MG63 (cell line): ENCODE results near the gene DNM3. TPM values are rescaled to one million over a fixed set of nuclear protein-coding genes. Genes with fewer than 3 reads are reported as not detected.
"Not testable (repeated sequence)": the region's sequence is repeated elsewhere in the genome, so short reads cannot be mapped to it uniquely, and the experiment has no call there.

ENCODE experiments used
- DNase-seq: peaks from one replicate; pipeline ENCODE4 v3.0.0-alpha.2; 2020
- H3K27me3 ChIP-seq: fragments of 250-450 bp; sonication (Bioruptor Pico); 2 replicates; pipeline ENCODE4 v1.5.1; 2020; ENCODE audit warnings: mild to moderate bottlenecking, moderate library complexity
- H3K36me3 ChIP-seq: fragments of 250-450 bp; sonication (Bioruptor Pico); 2 replicates; pipeline ENCODE4 v1.5.1; 2020; ENCODE audit warnings: mild to moderate bottlenecking, moderate library complexity
- H3K4me3 ChIP-seq: fragments of 250-450 bp; sonication (Bioruptor Pico); 2 replicates; pipeline ENCODE4 v1.5.1; 2020; ENCODE audit warnings: mild to moderate bottlenecking, moderate library complexity
- H3K9me3 ChIP-seq: fragments of 250-450 bp; sonication (Bioruptor Pico); 2 replicates; pipeline ENCODE4 v1.5.1; 2020; ENCODE audit warnings: mild to moderate bottlenecking, moderate library complexity
- total RNA-seq: library from RNA; depleted of rRNA; stranded (reverse); fragments of >200 nt; shearing (Covaris generic); gene quantifications from 2 replicates; pipeline ENCODE4 v1.2.3, GENCODE V29; 2014; ENCODE audit warnings: low replicate concordance

Gene DNM3
- total RNA-seq, 1 experiment from 2014 or later: not detected

GRCh38 chr1:172278478-172278877 lies 437.2 kb downstream of the DNM3 start:
- H3K9me3 ChIP-seq: no peaks in the 10 kb centered on the region
- peak; percentile 25 for DNase-seq

GRCh38 chr1:172279939-172280636 lies 438.8 kb downstream of the DNM3 start:
- Histone ChIP-seq H3K4me3 (no peak overlapping the region), H3K27me3 (no peaks in the 10 kb centered on the region), H3K9me3 (no peaks in the 10 kb centered on the region), H3K36me3 (no peaks in the 10 kb centered on the region)
- no peak for DNase-seq

More at GRCh38 chr1:172278478-172278877, 437.2 kb downstream of the DNM3 start:
- Histone ChIP-seq H3K27me3 (no peaks in the 10 kb centered on the region), H3K36me3 (no peaks in the 10 kb centered on the region), H3K4me3 (no peak overlapping the region)

- Histone ChIP-seq H3K27me3 (no peaks in the 10 kb centered on the region), H3K9me3 (no peaks in the 10 kb centered on the region), H3K36me3 (no peaks in the 10 kb centered on the region), H3K4me3 (no peak overlapping the region)
- DNase-seq: no peak
Observed at GRCh38 chr1:172283766-172284165, 442.5 kb downstream of the DNM3 start.

- Histone ChIP-seq H3K36me3 (no peaks in the 10 kb centered on the region), H3K27me3 (no peaks in the 10 kb centered on the region), H3K4me3 (no peak overlapping the region), H3K9me3 (no peaks in the 10 kb centered on the region)
- peak; percentile 81 for DNase-seq
Observed at GRCh38 chr1:172286629-172287076, 445.4 kb downstream of the DNM3 start.

GRCh38 chr1:172287208-172287607 lies 445.9 kb downstream of the DNM3 start:
- no peaks in the 10 kb centered on the region for H3K9me3 ChIP-seq
- H3K27me3 ChIP-seq: no peaks in the 10 kb centered on the region
- H3K4me3 ChIP-seq: no peak overlapping the region
- peak; percentile 85 for DNase-seq
- no peaks in the 10 kb centered on the region for H3K36me3 ChIP-seq

- Histone ChIP-seq H3K36me3 (no peaks in the 10 kb centered on the region), H3K4me3 (no peak overlapping the region), H3K9me3 (no peaks in the 10 kb centered on the region), H3K27me3 (no peaks in the 10 kb centered on the region)
- DNase-seq: no peak
Observed at GRCh38 chr1:172288581-172288980, 447.3 kb downstream of the DNM3 start.

- no peaks in the 10 kb centered on the region for H3K36me3 ChIP-seq
- DNase-seq: no peak
- H3K27me3 ChIP-seq: no peaks in the 10 kb centered on the region
- H3K4me3 ChIP-seq: no peak overlapping the region
- H3K9me3 ChIP-seq: no peaks in the 10 kb centered on the region
Observed at GRCh38 chr1:172289448-172289847, 448.1 kb downstream of the DNM3 start.

- Histone ChIP-seq H3K9me3 (no peaks in the 10 kb centered on the region), H3K4me3 (no peak overlapping the region), H3K36me3 (no peaks in the 10 kb centered on the region), H3K27me3 (no peaks in the 10 kb centered on the region)
- DNase-seq: no peak
Observed at GRCh38 chr1:172292840-172293239, 451.5 kb downstream of the DNM3 start.

- Histone ChIP-seq H3K27me3 (no peaks in the 10 kb centered on the region), H3K4me3 (no peak overlapping the region), H3K9me3 (no peaks in the 10 kb centered on the region), H3K36me3 (no peaks in the 10 kb centered on the region)
- no peak for DNase-seq
Observed at GRCh38 chr1:172293429-172293828, 452.1 kb downstream of the DNM3 start.

GRCh38 chr1:172298141-172298540 lies 456.8 kb downstream of the DNM3 start:
- Histone ChIP-seq H3K36me3 (no peaks in the 10 kb centered on the region), H3K27me3 (no peaks in the 10 kb centered on the region), H3K9me3 (no peaks in the 10 kb centered on the region), H3K4me3 (no peak overlapping the region)
- no peak for DNase-seq

- Histone ChIP-seq H3K27me3 (no peaks in the 10 kb centered on the region), H3K36me3 (no peaks in the 10 kb centered on the region), H3K9me3 (no peaks in the 10 kb centered on the region), H3K4me3 (no peak overlapping the region)
- DNase-seq: no peak
Observed at GRCh38 chr1:172298911-172299310, 457.6 kb downstream of the DNM3 start.

- Histone ChIP-seq H3K9me3 (no peaks in the 10 kb centered on the region), H3K27me3 (no peaks in the 10 kb centered on the region), H3K36me3 (no peaks in the 10 kb centered on the region), H3K4me3 (no peak overlapping the region)
- DNase-seq: no peak
Observed at GRCh38 chr1:172299515-172299914, 458.2 kb downstream of the DNM3 start.

GRCh38 chr1:172307508-172307907 lies 466.2 kb downstream of the DNM3 start:
- not testable (repeated sequence) for DNase-seq, H3K27me3 ChIP-seq, H3K36me3 ChIP-seq, H3K4me3 ChIP-seq, H3K9me3 ChIP-seq

- no peaks in the 10 kb centered on the region for H3K36me3 ChIP-seq
- DNase-seq: no peak
- no peaks in the 10 kb centered on the region for H3K9me3 ChIP-seq
- H3K27me3 ChIP-seq: no peaks in the 10 kb centered on the region
- no peak overlapping the region for H3K4me3 ChIP-seq
Observed at GRCh38 chr1:172308142-172308541, 466.8 kb downstream of the DNM3 start.

- Histone ChIP-seq H3K27me3 (no peaks in the 10 kb centered on the region), H3K36me3 (no peaks in the 10 kb centered on the region), H3K9me3 (no peaks in the 10 kb centered on the region), H3K4me3 (no peak overlapping the region)
- no peak for DNase-seq
Observed at GRCh38 chr1:172308577-172308976, 467.3 kb downstream of the DNM3 start.

- Histone ChIP-seq H3K4me3 (no peak overlapping the region), H3K36me3 (no peaks in the 10 kb centered on the region), H3K9me3 (no peaks in the 10 kb centered on the region), H3K27me3 (no peaks in the 10 kb centered on the region)
- DNase-seq: peak; percentile 49
Observed at GRCh38 chr1:172320733-172321132, 479.4 kb downstream of the DNM3 start.

GRCh38 chr1:172321451-172321850 lies 480.2 kb downstream of the DNM3 start:
- Histone ChIP-seq H3K9me3 (no peaks in the 10 kb centered on the region), H3K27me3 (no peaks in the 10 kb centered on the region), H3K4me3 (no peak overlapping the region), H3K36me3 (no peaks in the 10 kb centered on the region)
- peak; percentile 49 for DNase-seq

- peak overlapping the region; percentile 5 for H3K4me3 ChIP-seq
- DNase-seq: peak; percentile 86
- no peaks in the 10 kb centered on the region for H3K9me3 ChIP-seq
- no peaks in the 10 kb centered on the region for H3K27me3 ChIP-seq
- H3K36me3 ChIP-seq: no peaks in the 10 kb centered on the region
Observed at GRCh38 chr1:172322219-172323061, 481.1 kb downstream of the DNM3 start.
